ENCODE measurements around the gene ANXA3. TPM values are rescaled to one million over a fixed set of nuclear protein-coding genes. Genes with fewer than 3 reads are reported as not detected.
A peak's percentile ranks its signal among the peaks of the same experiment; 100 is the strongest.

The ANXA3 gene
- polyA plus RNA-seq, 3 donors = 0.31 to 0.64 (median 0.55) TPM

DNA sequence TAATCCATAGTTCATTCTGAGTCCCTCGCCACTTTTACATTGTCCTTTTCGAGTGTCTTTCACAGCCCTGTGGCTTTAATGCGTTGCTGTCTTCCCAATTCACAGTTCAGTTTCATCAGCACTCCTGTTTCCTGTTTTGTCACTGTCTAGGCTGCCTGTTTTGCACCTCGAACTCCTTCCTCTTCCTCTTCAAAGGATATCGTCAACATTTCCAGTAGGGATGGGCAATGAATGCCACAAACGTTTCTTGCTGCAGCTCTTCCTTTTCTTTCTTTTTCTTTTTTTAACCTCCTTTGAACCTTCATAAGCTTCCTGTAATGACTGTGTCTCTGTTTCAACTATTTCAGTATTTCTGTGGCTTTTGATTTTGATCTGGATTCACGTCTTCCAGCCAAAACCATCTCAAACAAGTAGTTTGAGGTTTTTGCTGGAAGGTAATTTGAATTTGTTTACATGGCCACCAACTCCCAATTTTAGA lies 105.4 kb downstream of the ANXA3 start:
- intact Hi-C loops (cut with micrococcal nuclease) = no loop called here
- 0% methylated on average over 4 of the region's 7 CpGs for WGBS (ENCODE audit: insufficient coverage)
- Histone ChIP-seq H3K4me3 (replicated peaks in 1 of 3; ENCODE audit: low read depth in 2 of 3, low read length in 3 of 3) (peak overlapping the region in 2 of 3 experiments; percentile 27 to 56), H3K36me3 (replicated peaks in 1 of 2; ENCODE audit: control insufficient read depth in 1 of 2, insufficient read depth in 2 of 2, low read length in 2 of 2) (no peaks in the 10 kb centered on the region), H3K79me2 (ENCODE audit: insufficient read depth, low read length) (no peaks in the 10 kb centered on the region), H3K4me2 (replicated peaks; ENCODE audit: extremely low read depth, low read length, poor library complexity, severe bottlenecking) (peak overlapping the region; percentile 70), H2AFZ (ENCODE audit: insufficient read depth, low read depth, low read length, poor library complexity, severe bottlenecking) (no peak overlapping the region), H3K4me1 (ENCODE audit: control insufficient read depth in 1 of 2, insufficient read depth in 2 of 2, low read length in 2 of 2) (peaks cover 78 to 93% of the 10 kb centered on the region in 2 donors), H3K9me3 (replicated peaks in 1 of 2; ENCODE audit: control insufficient read depth in 1 of 2, insufficient read depth in 1 of 2, low read length in 2 of 2) (no peaks in the 10 kb centered on the region), H3K27ac (ENCODE audit: low read depth in 1 of 2, low read length in 2 of 2) (peak overlapping the region in 1 of 2 donors; percentile 88), H3K9ac (ENCODE audit: insufficient read depth, low read length, poor library complexity, severe bottlenecking) (peak overlapping the region; percentile 27), H3K27me3 (ENCODE audit: control insufficient read depth in 2 of 2, insufficient read depth in 2 of 2, low read length in 2 of 2) (no peaks in the 10 kb centered on the region), H4K20me1 (ENCODE audit: insufficient read depth, low read length) (no peaks in the 10 kb centered on the region)
- peaks cover 0 to 2% (median 0%) of the 10 kb centered on the region in 3 donors for H3K27me3 Mint-ChIP-seq (ENCODE audit: low read depth in 3 of 3)
- DNase-seq = peak; percentile 59 to 94 (median 73)
- peaks cover 0 to 2% (median 0%) of the 10 kb centered on the region in 7 donors for H3K9me3 Mint-ChIP-seq
- H3K4me1 Mint-ChIP-seq = peaks cover 79% of the 10 kb centered on the region
- TF ChIP-seq, protein P1, sequence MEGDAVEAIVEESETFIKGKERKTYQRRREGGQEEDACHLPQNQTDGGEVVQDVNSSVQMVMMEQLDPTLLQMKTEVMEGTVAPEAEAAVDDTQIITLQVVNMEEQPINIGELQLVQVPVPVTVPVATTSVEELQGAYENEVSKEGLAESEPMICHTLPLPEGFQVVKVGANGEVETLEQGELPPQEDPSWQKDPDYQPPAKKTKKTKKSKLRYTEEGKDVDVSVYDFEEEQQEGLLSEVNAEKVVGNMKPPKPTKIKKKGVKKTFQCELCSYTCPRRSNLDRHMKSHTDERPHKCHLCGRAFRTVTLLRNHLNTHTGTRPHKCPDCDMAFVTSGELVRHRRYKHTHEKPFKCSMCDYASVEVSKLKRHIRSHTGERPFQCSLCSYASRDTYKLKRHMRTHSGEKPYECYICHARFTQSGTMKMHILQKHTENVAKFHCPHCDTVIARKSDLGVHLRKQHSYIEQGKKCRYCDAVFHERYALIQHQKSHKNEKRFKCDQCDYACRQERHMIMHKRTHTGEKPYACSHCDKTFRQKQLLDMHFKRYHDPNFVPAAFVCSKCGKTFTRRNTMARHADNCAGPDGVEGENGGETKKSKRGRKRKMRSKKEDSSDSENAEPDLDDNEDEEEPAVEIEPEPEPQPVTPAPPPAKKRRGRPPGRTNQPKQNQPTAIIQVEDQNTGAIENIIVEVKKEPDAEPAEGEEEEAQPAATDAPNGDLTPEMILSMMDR (IDR thresholded peaks at IDR 0.05) = no peak
- H3K4me3 Mint-ChIP-seq = peak overlapping the region; percentile 14 to 74
- peaks cover 0 to 4% of the 10 kb centered on the region in 2 donors for H3K36me3 Mint-ChIP-seq
- H3K27ac Mint-ChIP-seq = peak overlapping the region; percentile 92 to 99 (median 97)

DNA sequence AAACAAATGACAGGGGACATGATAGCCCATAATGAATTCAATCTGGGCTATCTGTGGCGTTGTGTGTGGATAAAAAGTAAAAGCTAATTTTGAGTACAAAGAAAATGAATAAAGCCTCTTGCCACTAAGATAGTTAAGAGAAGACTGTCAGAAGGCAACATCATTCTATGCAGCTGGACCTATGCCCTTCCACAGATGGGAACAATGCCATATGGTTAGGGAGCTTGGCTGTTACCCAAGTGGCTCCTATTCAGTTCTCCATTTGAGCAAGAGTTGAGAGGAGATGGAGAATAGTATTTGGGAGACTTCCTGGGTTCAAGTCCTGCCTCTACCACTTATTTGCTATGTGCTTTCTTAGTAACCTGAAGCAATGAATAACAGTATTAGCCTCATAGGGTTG lies 107.7 kb downstream of the ANXA3 start:
- TF ChIP-seq, protein P1 (IDR thresholded peaks at IDR 0.05) = no peak

More for the DNA sequence above, 107.7 kb downstream of the ANXA3 start:
- no peaks in the 10 kb centered on the region for H3K79me2 ChIP-seq (ENCODE audit: insufficient read depth, low read length)
- no peak for DNase-seq
- H3K36me3 ChIP-seq (replicated peaks in 1 of 2; ENCODE audit: control insufficient read depth in 1 of 2, insufficient read depth in 2 of 2, low read length in 2 of 2) = no peaks in the 10 kb centered on the region
- Mint-ChIP-seq H3K9me3 (peaks cover 0 to 3% (median 0%) of the 10 kb centered on the region in 7 donors), H3K4me3 (no peak overlapping the region), H3K27ac (peak overlapping the region; percentile 75 to 99 (median 97)), H3K36me3 (peaks cover under 1 to 5% of the 10 kb centered on the region in 2 donors), H3K27me3 (ENCODE audit: low read depth in 3 of 3) (peaks cover 0 to 2% (median 0%) of the 10 kb centered on the region in 3 donors), H3K4me1 (peaks cover 91% of the 10 kb centered on the region)
- no peaks in the 10 kb centered on the region for H3K27me3 ChIP-seq (ENCODE audit: control insufficient read depth in 2 of 2, insufficient read depth in 2 of 2, low read length in 2 of 2)
- H3K27ac ChIP-seq (ENCODE audit: low read depth in 1 of 2, low read length in 2 of 2) = peak overlapping the region in 1 of 2 donors; percentile 88
- no peaks in the 10 kb centered on the region for H3K9me3 ChIP-seq (replicated peaks in 1 of 2; ENCODE audit: control insufficient read depth in 1 of 2, insufficient read depth in 1 of 2, low read length in 2 of 2)
- peaks cover 91 to 99% of the 10 kb centered on the region in 2 donors for H3K4me1 ChIP-seq (ENCODE audit: control insufficient read depth in 1 of 2, insufficient read depth in 2 of 2, low read length in 2 of 2)
- WGBS (ENCODE audit: insufficient coverage) = no CpG with 5 or more reads among the region's 1 CpG
- intact Hi-C loops (cut with micrococcal nuclease) = no loop called here
- no peaks in the 10 kb centered on the region for H4K20me1 ChIP-seq (ENCODE audit: insufficient read depth, low read length)
- no peak overlapping the region for H2AFZ ChIP-seq (ENCODE audit: insufficient read depth, low read depth, low read length, poor library complexity, severe bottlenecking)
- no peak overlapping the region for H3K4me3 ChIP-seq (replicated peaks in 1 of 3; ENCODE audit: low read depth in 2 of 3, low read length in 3 of 3)
- no peak overlapping the region for H3K9ac ChIP-seq (ENCODE audit: insufficient read depth, low read length, poor library complexity, severe bottlenecking)
- no peak overlapping the region for H3K4me2 ChIP-seq (replicated peaks; ENCODE audit: extremely low read depth, low read length, poor library complexity, severe bottlenecking)
